GM06990 (cell line): ENCODE measurements around the gene TPPP2.
A peak's percentile ranks its signal among the peaks of the same experiment; 100 is the strongest.
"Not testable (repeated sequence)": the region's sequence is repeated elsewhere in the genome, so short reads cannot be mapped to it uniquely, and the experiment has no call there.

ENCODE experiments used
- DNase-seq: peaks from one replicate; pipeline ENCODE4 v3.0.0-alpha.2; 2011; ENCODE audit not compliant: insufficient read length; ENCODE audit errors: extremely low read depth
- H3K27me3 ChIP-seq: replicated peaks from 2 replicates; pipeline ENCODE4 v1.6.0; 2011; ENCODE audit warnings: low read length; ENCODE audit not compliant: control insufficient read depth, insufficient read depth
- H3K36me3 ChIP-seq: 2 replicates; pipeline ENCODE4 v1.5.1; 2011; ENCODE audit warnings: low read length; ENCODE audit not compliant: control insufficient read depth, insufficient read depth
- H3K4me3 ChIP-seq: replicated peaks from 2 replicates; pipeline ENCODE4 v1.5.1; 2011; ENCODE audit warnings: low read depth, mild to moderate bottlenecking, control low read depth, low read length
- CTCF ChIP-seq: IDR thresholded peaks from 2 replicates; pipeline ENCODE4 v1.5.1; 2011; ENCODE audit warnings: low read length, control low read depth, mild to moderate bottlenecking, inconsistent platforms; ENCODE audit not compliant: insufficient read depth, poor library complexity, severe bottlenecking

Gene TPPP2

GRCh38 chr14:21029917-21030316, at the start of gene TPPP2:
TSS of gene TPPP2 (plus strand) at chr14:21030217. CDS start at chr14:21030582, 365 bp downstream.
- no peak for DNase-seq
- no peak for TF ChIP-seq CTCF
- Histone ChIP-seq H3K27me3 (peaks cover 6% of the 10 kb centered on the region; the same call in 1 of the 2 replicates), H3K4me3 (no peak within 1 kb of the TSS), H3K36me3 (no peaks in the 10 kb centered on the region)

GRCh38 chr14:20980906-20981305, 49.1 kb upstream of the TPPP2 start:
- no peaks in the 10 kb centered on the region for H3K36me3 ChIP-seq
- no peak for DNase-seq
- H3K27me3 ChIP-seq, result no peaks in the 10 kb centered on the region
- no peak overlapping the region for H3K4me3 ChIP-seq
- no peak for TF ChIP-seq CTCF

- Histone ChIP-seq H3K4me3 (no peak overlapping the region), H3K36me3 (no peaks in the 10 kb centered on the region), H3K27me3 (no peaks in the 10 kb centered on the region)
- no peak for TF ChIP-seq CTCF
- no peak for DNase-seq
Measured at GRCh38 chr14:20982646-20983369, 47.2 kb upstream of the TPPP2 start.

- not testable (repeated sequence) for H3K4me3 ChIP-seq, H3K27me3 ChIP-seq, DNase-seq, H3K36me3 ChIP-seq
Measured at GRCh38 chr14:20985650-20986049, 44.4 kb upstream of the TPPP2 start.

GRCh38 chr14:20986811-20987210, 43.2 kb upstream of the TPPP2 start:
- no peak for DNase-seq
- H3K4me3 ChIP-seq, result no peak overlapping the region
- TF ChIP-seq CTCF, result no peak
- no peaks in the 10 kb centered on the region for H3K27me3 ChIP-seq
- no peaks in the 10 kb centered on the region for H3K36me3 ChIP-seq

- no peak for TF ChIP-seq CTCF
- DNase-seq, result no peak
- peak overlapping the region; percentile 94 for H3K4me3 ChIP-seq
- no peaks in the 10 kb centered on the region for H3K27me3 ChIP-seq
- peaks cover 4% of the 10 kb centered on the region for H3K36me3 ChIP-seq
Measured at GRCh38 chr14:20988717-20989470, 41.1 kb upstream of the TPPP2 start.
